B cell (primary cell): Measurements from ENCODE around the gene XPO6. TPM values are rescaled to one million over a fixed set of nuclear protein-coding genes. Genes with fewer than 3 reads are reported as not detected.
A peak's percentile ranks its signal among the peaks of the same experiment; 100 is the strongest.

Source experiments
- ATAC-seq: fragments of 200-7000 bp; cut with Tn5 transposase; one replicate; pipeline ENCODE4 v1.10.0; 2021; ENCODE audit warnings: low read depth, mild to moderate bottlenecking, moderate number of reproducible peaks, moderate library complexity
- CTCF ChIA-PET: fragments of 350-600 bp; sonication (Branson Sonifier 250); formaldehyde crosslinking; loops from one replicate; lab custom pipeline; 2021; ENCODE audit warnings: antibody characterized with exemption, inconsistent platforms; lab: Charles Lee
- POLR2A ChIA-PET: fragments of 350-600 bp; sonication (Branson Sonifier 250); formaldehyde crosslinking; loops from one replicate; lab custom pipeline; 2021; ENCODE audit warnings: antibody characterized with exemption; lab: Charles Lee
- DNase-seq: peaks from one replicate; pipeline ENCODE4 v3.0.0; 2013
- H2AFZ ChIP-seq: 2 replicates; pipeline ENCODE4 v1.6.1; 2012; ENCODE audit warnings: mild to moderate bottlenecking, low read depth, low read length; ENCODE audit not compliant: insufficient read depth, poor library complexity, severe bottlenecking
- H3K27ac ChIP-seq, 2 donors: 1 replicate in 1 of 2; 2 replicates in 1 of 2; pipeline ENCODE4 v1.5.1; 2012 to 2013; ENCODE audit warnings: low read length in 2 of 2, mild to moderate bottlenecking in 2 of 2, moderate library complexity in 1 of 2
- H3K27me3 ChIP-seq, 4 experiments: fragments of 200-600 bp in 1 of 4; sonication (generic) in 1 of 4; replicated peaks in 1 of 4; 1 replicate in 2 of 4; 2 replicates in 2 of 4; pipeline versions ENCODE4 v1.6.1 to v1.7.0; 2013 to 2016; ENCODE audit warnings: low read length in 3 of 4, mild to moderate bottlenecking in 2 of 4, mixed read lengths in 1 of 4, moderate library complexity in 1 of 4; ENCODE audit not compliant: insufficient read depth in 4 of 4, control insufficient read depth in 3 of 4; ENCODE audit errors: control extremely low read depth in 1 of 4
- H3K36me3 ChIP-seq, 2 experiments: replicated peaks in 1 of 2; 1 replicate in 1 of 2; 2 replicates in 1 of 2; pipeline versions ENCODE4 v1.6.1 to v1.7.1; 2013; ENCODE audit warnings: low read length in 1 of 2; ENCODE audit not compliant: insufficient read depth in 2 of 2, control insufficient read depth in 1 of 2; ENCODE audit errors: control extremely low read depth in 1 of 2, extremely low read depth in 1 of 2
- H3K4me1 ChIP-seq, 2 donors: fragments of 200-600 bp in 1 of 2; sonication (generic) in 1 of 2; 1 replicate in 1 of 2; 2 replicates in 1 of 2; pipeline versions ENCODE4 v1.5.1 to v1.6.1; 2013 to 2017; ENCODE audit warnings: low read length in 2 of 2; ENCODE audit not compliant: control insufficient read depth in 2 of 2, insufficient read depth in 2 of 2
- H3K4me2 ChIP-seq: replicated peaks from 2 replicates; pipeline ENCODE3; 2012; ENCODE audit warnings: mild to moderate bottlenecking, low read depth, low read length; ENCODE audit not compliant: poor library complexity, severe bottlenecking
- H3K4me3 ChIP-seq, 5 experiments: fragments of 200-600 bp in 1 of 5; sonication (generic) in 1 of 5; 1 replicate in 3 of 5; 2 replicates in 2 of 5; pipeline versions ENCODE4 v1.5.1 to v1.7.0; 2011 to 2016; ENCODE audit warnings: low read length in 4 of 5, mild to moderate bottlenecking in 4 of 5, low read depth in 2 of 5, control low read depth in 1 of 5, moderate library complexity in 1 of 5; ENCODE audit not compliant: insufficient read depth in 1 of 5; ENCODE audit errors: control extremely low read depth in 1 of 5, extremely low read depth in 1 of 5
- H3K79me2 ChIP-seq: fragments of 200-600 bp; sonication (generic); one replicate; pipeline ENCODE4 v1.6.0; 2016; ENCODE audit warnings: low read length; ENCODE audit not compliant: control insufficient read depth, insufficient read depth
- H3K9ac ChIP-seq: fragments of 200-600 bp; sonication (generic); 2 replicates; pipeline ENCODE4 v1.6.1; 2017; ENCODE audit warnings: mild to moderate bottlenecking, low read length, moderate library complexity
- H3K9me3 ChIP-seq, 3 donors: one replicate each; pipeline versions ENCODE4 v1.6.1 to v1.7.1; 2013; ENCODE audit warnings: low read length in 2 of 3; ENCODE audit not compliant: control insufficient read depth in 2 of 3, insufficient read depth in 1 of 3; ENCODE audit errors: control extremely low read depth in 1 of 3
- H4K20me1 ChIP-seq: 2 replicates; pipeline ENCODE4 v1.6.0; 2012; ENCODE audit warnings: mild to moderate bottlenecking, low read length; ENCODE audit not compliant: insufficient read depth, control insufficient read depth, poor library complexity, severe bottlenecking
- H3K27ac Mint-ChIP-seq: one replicate; pipeline ENCODE4 v1.8.0; 2021; ENCODE audit warnings: mixed read lengths
- H3K27me3 Mint-ChIP-seq: one replicate; pipeline ENCODE4 v1.8.0; 2021; ENCODE audit warnings: mixed read lengths
- H3K4me1 Mint-ChIP-seq: one replicate; pipeline ENCODE4 v1.8.0; 2021; ENCODE audit warnings: mixed read lengths
- H3K4me3 Mint-ChIP-seq: one replicate; pipeline ENCODE4 v1.8.0; 2021; ENCODE audit warnings: mixed read lengths
- H3K9me3 Mint-ChIP-seq: one replicate; pipeline ENCODE4 v1.8.0; 2022; ENCODE audit warnings: mixed read lengths; ENCODE audit not compliant: insufficient read depth
- EZH2 ChIP-seq: IDR thresholded peaks from 2 replicates; pipeline ENCODE4 v1.6.1; 2012; ENCODE audit warnings: borderline replicate concordance, low read depth, mild to moderate bottlenecking, moderate library complexity, low read length; ENCODE audit not compliant: insufficient read depth, poor library complexity, severe bottlenecking
- WGBS: methylation state at CpG from one replicate; pipeline ENCODE4 v1.1.5; 2013; ENCODE audit warnings: missing lambda C conversion rate; ENCODE audit not compliant: insufficient coverage; 5-methylcytosine and 5-hydroxymethylcytosine counted together
- intact Hi-C: fragments of 100-400 bp; cut with micrococcal nuclease; formaldehyde crosslinking; loops from one replicate; pipeline ENCODE4 v1.10.0; 2022
- polyA plus RNA-seq: library from polyadenylated mRNA; depleted of rRNA; stranded (reverse); fragments of >200 nt; gene quantifications from 2 replicates; pipeline ENCODE4 v1.2.3, GENCODE V29; 2012
- total RNA-seq, 2 donors: library from RNA; stranded (reverse); fragments of 120-200 nt in 1 of 2; gene quantifications; 1 replicate in 1 of 2; 2 replicates in 1 of 2; pipeline versions ENCODE4 v1.2.3 to v1.2.4, GENCODE V29; 2013 to 2022
- TF ChIP-seq, protein P1 (sequence below): fragments of 200-600 bp; IDR thresholded peaks from one replicate; pipeline ENCODE4 v1.8.0; 2022; ENCODE audit warnings: antibody characterized with exemption, mild to moderate bottlenecking

Gene XPO6
- total and polyA plus RNA-seq, 2 donors (not counting 1 experiment from before 2014, with no cell fraction given): 259 to 303 TPM

DNA sequence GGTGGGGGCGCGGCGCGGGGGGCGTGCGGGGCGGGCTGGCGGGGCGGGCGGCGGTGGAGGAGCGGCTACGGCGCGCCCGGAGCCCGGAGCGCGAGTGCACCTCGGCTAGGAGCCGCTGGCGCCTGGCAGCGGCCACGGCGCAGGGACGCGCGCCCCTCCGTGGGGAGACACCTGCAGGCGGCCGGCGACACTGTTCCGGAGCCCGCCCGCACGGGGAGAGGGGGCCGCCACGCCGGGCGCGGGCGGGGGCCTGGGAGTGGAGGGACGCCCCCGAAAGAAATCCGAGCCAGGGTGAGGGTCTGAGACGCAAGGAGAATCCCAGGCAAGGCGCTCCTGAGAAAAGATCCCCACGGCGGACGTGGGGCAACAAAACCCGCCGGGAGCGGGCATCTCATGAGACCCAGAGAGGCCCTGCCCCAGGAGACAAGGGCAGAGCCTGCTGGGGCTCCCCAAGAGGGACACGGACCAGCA, 148.1 kb downstream of the XPO6 start, which contains the start of gene GSG1L:
Gene GSG1L, minus strand, starts transcription at position 124 of the 471 bp plus-strand sequence. CDS start 290 bp downstream, outside the sequence.
- H3K4me3 Mint-ChIP-seq: no peak within 1 kb of the TSS

DNA sequence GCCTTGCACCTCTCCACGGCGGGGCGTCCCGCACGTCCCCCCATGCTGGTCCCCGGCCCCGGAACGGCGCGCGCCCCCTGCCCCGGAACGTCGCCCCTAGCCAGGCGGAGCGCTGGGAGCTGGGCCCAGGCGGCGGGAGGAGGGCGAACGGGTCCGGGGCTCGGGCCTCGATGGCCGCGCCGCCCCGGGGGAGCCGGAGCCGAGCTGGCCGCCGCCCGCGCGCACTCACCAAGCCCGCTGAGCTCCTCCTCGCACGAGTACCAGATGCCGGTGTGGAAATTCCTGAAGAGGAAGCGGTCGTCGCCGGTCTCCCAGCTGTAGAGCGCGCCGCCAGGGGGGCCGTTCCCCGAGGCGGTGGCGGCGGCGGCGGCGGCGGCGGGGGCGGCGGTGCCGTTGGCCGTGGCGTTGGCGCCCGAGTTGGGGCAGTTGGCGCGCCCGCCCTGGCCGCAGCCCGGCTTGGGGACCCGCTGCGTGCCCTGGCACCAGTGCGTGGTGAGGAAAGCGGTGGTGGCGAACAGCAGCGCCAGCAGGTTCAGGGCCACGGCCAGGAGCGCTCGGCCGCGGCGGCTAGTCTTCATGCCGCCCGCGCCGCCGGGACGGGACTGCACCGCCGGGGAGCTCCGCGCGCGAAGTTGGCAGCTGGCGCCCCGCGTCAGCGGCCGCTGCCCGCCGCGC, 148.8 kb downstream of the XPO6 start:
- Histone ChIP-seq H3K27me3 (peaks cover 0 to 20% (median 6%) of the 10 kb centered on the region in 4 experiments), H3K9me3 (peaks cover 0 to 4% (median 0%) of the 10 kb centered on the region in 3 donors), H3K36me3 (no peaks in the 10 kb centered on the region), H3K9ac (no peak overlapping the region), H4K20me1 (no peaks in the 10 kb centered on the region), H3K4me2 (peak overlapping the region; percentile 38), H3K4me1 (no peaks in the 10 kb centered on the region), H3K79me2 (no peaks in the 10 kb centered on the region), H3K4me3 (no peak overlapping the region), H2AFZ (no peak overlapping the region), H3K27ac (no peak overlapping the region)
- no peak for TF ChIP-seq EZH2
- TF ChIP-seq, protein P1, sequence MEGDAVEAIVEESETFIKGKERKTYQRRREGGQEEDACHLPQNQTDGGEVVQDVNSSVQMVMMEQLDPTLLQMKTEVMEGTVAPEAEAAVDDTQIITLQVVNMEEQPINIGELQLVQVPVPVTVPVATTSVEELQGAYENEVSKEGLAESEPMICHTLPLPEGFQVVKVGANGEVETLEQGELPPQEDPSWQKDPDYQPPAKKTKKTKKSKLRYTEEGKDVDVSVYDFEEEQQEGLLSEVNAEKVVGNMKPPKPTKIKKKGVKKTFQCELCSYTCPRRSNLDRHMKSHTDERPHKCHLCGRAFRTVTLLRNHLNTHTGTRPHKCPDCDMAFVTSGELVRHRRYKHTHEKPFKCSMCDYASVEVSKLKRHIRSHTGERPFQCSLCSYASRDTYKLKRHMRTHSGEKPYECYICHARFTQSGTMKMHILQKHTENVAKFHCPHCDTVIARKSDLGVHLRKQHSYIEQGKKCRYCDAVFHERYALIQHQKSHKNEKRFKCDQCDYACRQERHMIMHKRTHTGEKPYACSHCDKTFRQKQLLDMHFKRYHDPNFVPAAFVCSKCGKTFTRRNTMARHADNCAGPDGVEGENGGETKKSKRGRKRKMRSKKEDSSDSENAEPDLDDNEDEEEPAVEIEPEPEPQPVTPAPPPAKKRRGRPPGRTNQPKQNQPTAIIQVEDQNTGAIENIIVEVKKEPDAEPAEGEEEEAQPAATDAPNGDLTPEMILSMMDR: no peak
- Mint-ChIP-seq H3K27me3 (peaks cover 51% of the 10 kb centered on the region), H3K9me3 (no peaks in the 10 kb centered on the region), H3K27ac (no peak overlapping the region), H3K4me3 (no peak overlapping the region), H3K4me1 (no peaks in the 10 kb centered on the region)
- intact Hi-C loops: no loop called here
- CTCF ChIA-PET: no interaction called here
- WGBS: under 1% methylated on average over 99 of the region's 99 CpGs
- POLR2A ChIA-PET: no interaction called here
- ATAC-seq: no peak
- no peak for DNase-seq

More for the DNA sequence above, 148.1 kb downstream of the XPO6 start, which contains the start of gene GSG1L:
- peaks cover 50% of the 10 kb centered on the region for H3K27me3 Mint-ChIP-seq
- ChIA-PET POLR2A (no interaction called here), CTCF (no interaction called here)
- H3K4me2 ChIP-seq: peak within 1 kb of the TSS; percentile 38
- TF ChIP-seq, protein P1: no peak
- no peak for TF ChIP-seq EZH2
- no peak within 1 kb of the TSS for H3K9ac ChIP-seq
- H3K9me3 Mint-ChIP-seq: no peaks in the 10 kb centered on the region
- no peaks in the 10 kb centered on the region for H3K79me2 ChIP-seq
- H2AFZ ChIP-seq: no peak within 1 kb of the TSS
- no peak within 1 kb of the TSS for H3K27ac Mint-ChIP-seq
- DNase-seq (no peak), ATAC-seq (no peak)
- no peak within 1 kb of the TSS for H3K4me3 ChIP-seq
- 1% methylated on average over 54 of the region's 54 CpGs for WGBS
- intact Hi-C loops: no loop called here
- no peaks in the 10 kb centered on the region for H3K36me3 ChIP-seq
- peaks cover 0 to 20% (median 6%) of the 10 kb centered on the region in 4 experiments for H3K27me3 ChIP-seq
- H4K20me1 ChIP-seq: no peaks in the 10 kb centered on the region
- H3K27ac ChIP-seq: no peak within 1 kb of the TSS
- no peaks in the 10 kb centered on the region for H3K4me1 ChIP-seq
- H3K9me3 ChIP-seq: peaks cover 0 to 4% (median 0%) of the 10 kb centered on the region in 3 donors
- no peaks in the 10 kb centered on the region for H3K4me1 Mint-ChIP-seq
